Psoas muscle (tissue), 8 donors: Measurements from ENCODE around the gene ALDOC. TPM values are rescaled to one million over a fixed set of nuclear protein-coding genes. Genes with fewer than 3 reads are reported as not detected.

ENCODE experiments used
- ATAC-seq, 4 donors: fragments of 200-7000 bp; cut with Tn5 transposase; one replicate each; pipeline ENCODE4 v1.9.1; 2020; ENCODE audit warnings: moderate library complexity in 3 of 4, mild to moderate bottlenecking in 2 of 4
- DNase-seq, 2 donors: peaks; one replicate each; pipeline ENCODE4 v3.0.0-alpha.2; 2020
- H3K27ac ChIP-seq: fragments of 200-600 bp; one replicate; pipeline ENCODE4 v1.8.0; 2022
- H3K27me3 ChIP-seq, 3 donors: fragments of 200-600 bp in 1 of 3; one replicate each; pipeline versions ENCODE4 v1.6.1 to v1.8.0; 2013 to 2022; ENCODE audit warnings: low read length in 2 of 3, mild to moderate bottlenecking in 2 of 3, moderate library complexity in 1 of 3; ENCODE audit not compliant: insufficient read depth in 3 of 3
- H3K36me3 ChIP-seq, 2 donors: fragments of 200-600 bp in 1 of 2; one replicate each; pipeline versions ENCODE4 v1.6.1 to v1.8.0; 2013 to 2022; ENCODE audit warnings: low read depth in 1 of 2, mild to moderate bottlenecking in 1 of 2, moderate library complexity in 1 of 2; ENCODE audit not compliant: insufficient read depth in 1 of 2
- H3K4me1 ChIP-seq: fragments of 200-600 bp; one replicate; pipeline ENCODE4 v1.8.0; 2022
- H3K4me3 ChIP-seq: fragments of 200-600 bp; one replicate; pipeline ENCODE4 v1.8.0; 2022; ENCODE audit warnings: mild to moderate bottlenecking
- H3K9me3 ChIP-seq: fragments of 200-600 bp; one replicate; pipeline ENCODE4 v1.8.0; 2022
- CTCF ChIP-seq: fragments of 200-600 bp; IDR thresholded peaks from one replicate; pipeline ENCODE4 v1.8.0; 2022; ENCODE audit warnings: antibody characterized with exemption
- WGBS, 3 donors: extraction: QIAGEN DNeasy Blood & Tissue Kit; methylation state at CpG; one replicate each; pipeline versions ENCODE4 v1.1.6 to v1.1.7; 2013; 5-methylcytosine and 5-hydroxymethylcytosine counted together
- intact Hi-C, 2 donors: fragments of 100-400 bp; cut with DNase I; formaldehyde crosslinking; loops; one replicate each; pipeline versions ENCODE4 v1.11.0 to v1.14.2; 2022
- polyA plus RNA-seq, 3 donors: library from polyadenylated mRNA; stranded (reverse); fragments of 200-250 nt; gene quantifications; one replicate each; pipeline ENCODE4 v1.2.3, GENCODE V29; 2013
- total RNA-seq, 4 donors: library from RNA; stranded (reverse); fragmentation: NEBNext Ultra II Directional in 2 of 4; extraction: Animal tissue kit (Norgen Biotek cat#: 25700) in 2 of 4; gene quantifications; one replicate each; pipeline versions ENCODE4 v1.2.1 to v1.2.4, GENCODE V29; 2021 to 2023
- donor health status: healthy with polysubstance abuse.
- donor health status: DM: no; HTN: no; CAD: no; lungs with moderate emphysema.
- donor health status: Bipolar disorder and iron deficiency.
- donor health status: healthy.
- donor health status: DM: yes; HTN: yes; CAD: no.
- donor health status: DM: no; HTN: no; CAD: no.
- donor health status: DM: no; HTN: no; CAD: no.
- donor health status: DM: yes; HTN: yes; CAD: no.

ALDOC gene
- total and polyA plus RNA-seq, 7 donors = 1.2 to 2.9 (median 1.7) TPM

GRCh38 chr17:28552176-28552999 is 24.3 kb downstream of the ALDOC start, which contains the start of gene UNC119:
Gene UNC119 (minus strand): TSS chr17:28552624. CDS start chr17:28552557, 67 bp downstream.
- Histone ChIP-seq H3K27me3 (no peaks in the 10 kb centered on the region), H3K36me3 (peaks cover 0 to 45% of the 10 kb centered on the region in 2 donors), H3K9me3 (no peaks in the 10 kb centered on the region), H3K4me3 (peak within 1 kb of the TSS; percentile 91), H3K27ac (peak within 1 kb of the TSS; percentile 23), H3K4me1 (peaks cover 5% of the 10 kb centered on the region)
- ATAC-seq (peak; percentile 85 to 94 (median 90)), DNase-seq (peak; percentile 81 to 83)
- intact Hi-C loops = no loop called here
- TF ChIP-seq CTCF = no peak
- WGBS, 3 donors = 1 to 3% (median 3%) methylated on average over 33 to 67 of the region's 67 CpGs

GRCh38 chr17:28551421-28552175 is 25.1 kb downstream of the ALDOC start:
- Histone ChIP-seq H3K36me3 (peaks cover 0 to 44% of the 10 kb centered on the region in 2 donors), H3K27me3 (no peaks in the 10 kb centered on the region), H3K27ac (no peak overlapping the region), H3K4me1 (peaks cover 5% of the 10 kb centered on the region), H3K4me3 (peak overlapping the region; percentile 91), H3K9me3 (no peaks in the 10 kb centered on the region)
- WGBS, 3 donors = 17 to 29% (median 21%) methylated on average over 10 of the region's 10 CpGs
- intact Hi-C loops = no loop called here
- ATAC-seq (peak in 3 of 4 donors; percentile 4 to 6 (median 4)), DNase-seq (no peak)
- TF ChIP-seq CTCF = no peak

- no peaks in the 10 kb centered on the region for H3K27me3 ChIP-seq
- no peak for ATAC-seq
These were observed 25.8 kb downstream of the ALDOC start for GRCh38 chr17:28550858-28551257.

More at GRCh38 chr17:28550858-28551257, 25.8 kb downstream of the ALDOC start:
- DNase-seq = no peak
- Histone ChIP-seq H3K4me3 (no peak overlapping the region), H3K9me3 (no peaks in the 10 kb centered on the region), H3K27ac (no peak overlapping the region), H3K36me3 (peaks cover 0 to 37% of the 10 kb centered on the region in 2 donors), H3K4me1 (peaks cover 5% of the 10 kb centered on the region)
- 75 to 100% (median 92%) methylated on average over 1 of the region's 1 CpG for WGBS, 3 donors
- no peak for TF ChIP-seq CTCF
- intact Hi-C loops = no loop called here
